Stimulated activated CD8-positive, alpha-beta memory T cell treated with anti-CD3 and anti-CD28 coated beads, Interleukin-12 subunit alpha, Interleukin-12 subunit beta, amount 100 ng/mL, for 24 hours (primary cell): ENCODE data around the gene CIAPIN1.

Experiments
- DNase-seq: peaks from one replicate; pipeline ENCODE4 v3.0.0-alpha.2; 2020; ENCODE audit errors: extremely low read depth

Gene CIAPIN1

DNA sequence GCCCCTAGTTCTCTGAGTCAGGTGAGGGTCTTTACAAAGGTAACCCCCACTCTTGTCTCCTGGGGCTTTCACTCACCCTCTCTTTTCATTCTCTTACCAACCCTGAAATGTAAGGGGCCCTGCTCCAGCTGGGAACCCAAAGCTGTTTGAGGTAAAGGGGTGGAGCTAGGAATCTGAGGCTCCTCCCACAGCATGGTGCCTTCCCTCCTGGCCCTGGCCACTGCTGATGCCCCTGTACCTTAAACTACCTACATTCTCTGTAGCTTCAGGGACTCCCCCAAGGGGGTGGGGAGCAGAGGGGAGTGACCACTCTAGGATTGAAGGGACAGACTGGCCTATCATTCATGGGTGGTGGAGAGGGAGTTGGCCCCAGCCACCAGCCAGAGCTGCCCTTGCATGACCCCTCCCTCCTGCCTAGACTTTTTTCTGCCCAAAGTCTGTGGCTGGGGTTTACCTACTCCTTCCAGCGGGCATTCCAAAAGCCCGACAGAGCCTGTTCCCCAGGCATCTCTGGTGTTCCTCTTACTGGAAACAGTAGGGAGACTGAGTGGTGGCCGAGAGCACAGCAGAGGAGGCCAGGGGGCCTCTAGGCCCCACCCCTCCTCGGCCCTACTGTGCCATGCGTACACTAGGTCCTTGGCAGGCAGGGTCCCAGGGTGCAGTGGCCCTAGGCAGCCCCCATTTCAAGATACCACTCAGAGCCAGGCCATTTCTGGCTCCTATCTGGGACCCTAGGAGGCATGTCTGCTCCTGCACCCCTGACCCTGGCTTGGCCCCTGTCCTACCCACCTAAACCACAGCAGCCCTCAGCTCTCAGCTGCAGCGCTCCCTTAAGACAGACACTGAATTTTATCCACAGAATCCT lies 29.6 kb upstream of the CIAPIN1 start:
- no peak for DNase-seq

DNA sequence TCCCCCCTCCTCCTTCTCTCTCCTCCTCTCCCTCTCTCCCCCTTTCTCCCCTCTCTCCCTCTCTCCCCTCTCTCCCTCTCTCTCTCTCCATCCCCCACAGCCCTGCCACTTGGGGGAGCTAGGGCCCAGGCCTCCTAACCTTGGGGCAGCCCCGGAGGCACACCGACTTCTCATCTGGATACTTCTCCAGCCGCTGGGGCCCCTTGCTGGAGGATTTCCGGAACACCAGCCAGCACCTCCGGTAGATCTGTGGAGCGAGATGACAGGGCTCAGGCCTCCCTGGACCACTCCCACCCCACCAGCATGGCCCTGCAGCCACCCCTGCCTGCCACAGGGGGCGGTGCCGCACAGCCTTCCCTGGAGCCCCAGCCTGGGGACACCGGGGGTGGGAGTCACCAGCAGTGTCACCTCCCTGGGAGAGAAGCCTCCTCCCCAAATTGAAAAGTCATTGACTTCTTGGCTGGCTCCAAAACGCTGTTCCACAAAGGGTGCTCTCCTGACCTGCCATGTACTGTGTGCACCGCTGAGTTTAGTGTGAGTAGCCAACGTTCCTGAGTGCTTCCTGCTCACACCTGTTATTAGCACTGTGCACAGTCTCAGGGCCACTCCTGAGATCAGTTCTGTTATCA lies 28.6 kb upstream of the CIAPIN1 start:
- peak; percentile 48 for DNase-seq

GRCh38 chr16:57474671-57475661 lies 27.8 kb upstream of the CIAPIN1 start:
- DNase-seq: no peak

GRCh38 chr16:57473906-57474305 lies 26.7 kb upstream of the CIAPIN1 start:
- no peak for DNase-seq

GRCh38 chr16:57473176-57473840 lies 26.1 kb upstream of the CIAPIN1 start:
- no peak for DNase-seq

DNA sequence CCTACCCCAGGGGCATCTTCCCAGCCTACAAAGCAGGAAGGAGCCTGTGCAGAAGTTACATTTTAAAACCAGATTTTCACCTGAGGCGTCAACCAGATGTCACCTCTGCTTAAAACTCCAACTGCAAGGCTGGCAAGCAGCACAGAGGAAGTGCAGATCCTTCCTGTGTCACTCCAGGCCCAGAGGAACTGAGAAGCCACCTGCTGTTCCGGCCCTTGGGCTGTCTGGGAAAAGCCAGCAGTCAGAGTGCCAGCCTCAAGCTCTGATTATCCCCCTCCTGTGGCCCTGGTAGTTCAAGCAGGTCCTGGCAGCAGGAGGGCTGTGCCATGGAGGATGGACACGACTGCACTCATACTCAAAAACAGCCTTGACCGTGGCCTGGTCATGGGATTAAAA lies 25.5 kb upstream of the CIAPIN1 start:
- DNase-seq: no peak

GRCh38 chr16:57471852-57472664 lies 24.9 kb upstream of the CIAPIN1 start:
- DNase-seq: no peak

GRCh38 chr16:57471209-57471608 lies 24.0 kb upstream of the CIAPIN1 start:
- DNase-seq: no peak

DNA sequence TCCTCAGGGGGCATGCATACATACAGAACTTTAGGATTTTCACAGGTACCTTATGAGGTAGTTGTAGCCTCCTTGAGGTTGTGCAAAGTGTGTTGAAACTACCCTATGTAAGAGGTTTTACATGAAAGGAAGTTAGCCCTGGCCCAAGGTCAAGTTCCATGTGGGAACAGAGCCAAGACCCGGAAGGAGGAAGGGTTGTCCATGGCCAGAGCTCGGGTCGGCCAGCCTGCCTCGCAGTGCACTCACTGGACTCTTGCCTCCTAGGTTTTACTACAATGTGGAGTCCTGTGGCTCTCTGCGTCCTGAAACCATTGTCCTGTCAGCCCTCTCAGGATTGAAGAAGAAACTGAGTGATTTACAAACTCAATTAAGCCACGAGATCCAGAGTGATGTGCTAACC lies 23.5 kb upstream of the CIAPIN1 start:
- DNase-seq: no peak

DNA sequence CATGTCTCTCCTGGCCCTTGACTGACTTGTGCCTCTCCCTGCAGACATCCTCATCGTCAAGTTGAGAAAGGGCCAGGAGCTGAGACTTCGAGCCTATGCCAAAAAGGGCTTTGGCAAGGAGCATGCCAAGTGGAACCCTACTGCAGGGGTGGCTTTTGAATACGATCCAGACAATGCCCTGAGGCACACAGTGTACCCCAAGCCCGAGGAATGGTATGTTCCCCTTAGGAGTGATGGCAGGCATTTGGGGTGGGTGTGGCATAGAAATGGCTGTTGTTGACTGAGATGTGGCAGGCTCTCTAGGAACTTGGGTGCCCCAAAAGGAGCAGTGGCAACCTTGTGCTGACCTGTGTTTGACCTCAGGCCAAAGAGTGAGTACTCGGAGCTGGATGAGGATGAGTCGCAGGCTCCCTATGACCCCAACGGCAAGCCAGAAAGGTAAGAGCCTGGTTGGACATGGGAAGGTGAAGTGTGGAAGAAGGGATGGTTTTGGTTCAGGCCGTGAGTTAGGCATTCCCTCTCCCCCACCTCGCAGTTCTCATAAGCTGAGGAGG lies 22.8 kb upstream of the CIAPIN1 start:
- DNase-seq: no peak

DNA sequence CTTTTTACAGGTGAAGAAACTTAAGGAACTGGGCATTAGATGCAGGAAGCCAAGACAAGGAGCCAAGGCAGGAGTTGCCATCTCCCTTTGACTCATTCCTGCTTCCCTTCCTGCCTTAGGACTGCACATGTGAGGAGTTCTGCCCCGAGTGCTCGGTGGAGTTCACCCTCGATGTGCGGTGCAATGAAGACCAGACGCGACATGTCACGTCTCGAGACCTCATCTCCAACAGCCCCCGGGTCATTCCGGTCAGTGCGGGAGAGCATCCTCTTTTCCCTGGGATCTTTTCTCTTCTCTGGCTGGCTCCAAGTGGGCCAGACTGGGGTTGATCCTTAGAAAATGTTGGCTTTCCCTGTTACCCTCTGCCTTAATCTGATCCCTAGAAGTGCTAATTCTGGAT lies 21.9 kb upstream of the CIAPIN1 start:
- no peak for DNase-seq

- no peak for DNase-seq
Observed at GRCh38 chr16:57468346-57468745, 21.2 kb upstream of the CIAPIN1 start.

- DNase-seq: no peak
Observed at GRCh38 chr16:57464523-57464922, 17.3 kb upstream of the CIAPIN1 start.

DNA sequence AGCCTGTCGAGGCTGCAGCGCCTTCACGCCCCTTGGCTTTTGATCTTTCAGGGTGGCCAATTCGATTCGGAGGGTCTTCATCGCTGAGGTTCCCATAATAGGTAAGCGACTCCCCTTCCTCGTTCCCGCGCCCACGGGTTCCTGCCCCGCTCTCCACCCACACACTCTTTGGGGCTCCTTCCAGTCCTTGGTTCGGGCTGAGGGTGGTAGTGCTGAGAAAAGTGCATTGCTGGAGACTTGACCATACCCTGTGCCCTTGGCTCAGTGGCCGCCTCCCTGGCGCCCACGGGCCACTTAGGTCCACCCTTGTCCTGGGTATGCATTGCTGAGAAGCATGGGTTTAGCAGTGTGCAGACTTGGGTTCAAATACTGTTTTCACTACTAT lies 15.8 kb upstream of the CIAPIN1 start:
- DNase-seq: no peak

DNA sequence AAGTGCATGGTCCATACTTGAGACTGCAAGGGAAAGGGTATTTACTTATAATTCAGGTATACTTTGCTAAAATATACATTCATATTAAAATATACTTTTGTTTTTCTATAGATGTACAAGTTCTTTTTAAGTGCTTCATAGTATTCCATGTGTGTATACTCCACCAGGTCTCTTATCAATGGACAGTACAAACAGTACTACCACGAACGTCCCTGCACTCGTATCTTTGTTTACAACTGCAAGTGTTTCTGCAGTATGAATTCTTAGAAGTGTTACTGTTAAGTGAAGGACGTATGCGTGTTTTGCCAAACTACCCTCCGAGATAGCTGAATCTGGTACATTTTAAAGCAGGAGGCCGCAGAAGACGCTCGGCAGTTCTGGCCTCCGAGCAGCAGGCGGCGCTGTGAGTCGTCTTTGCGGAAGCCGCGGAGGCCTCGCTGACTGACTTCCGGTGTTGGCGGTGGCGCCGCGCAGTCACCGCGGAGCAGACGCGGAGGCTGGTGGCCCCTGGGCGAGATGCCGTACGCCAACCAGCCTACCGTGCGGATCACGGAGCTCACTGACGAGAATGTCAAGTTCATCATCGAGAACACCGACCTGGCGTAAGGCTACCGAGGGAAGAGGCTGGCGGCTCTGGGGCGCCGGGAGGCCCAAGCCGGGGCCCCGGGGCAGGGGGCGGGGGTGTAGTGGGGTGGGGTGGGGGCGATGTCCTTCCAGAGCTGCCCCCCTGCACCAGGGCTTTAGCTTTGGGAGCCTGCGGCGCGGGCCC lies 15.2 kb upstream of the CIAPIN1 start, which contains the start of gene POLR2C:
POLR2C (plus strand) TSS at position 471 of the 769 bp plus-strand sequence; CDS start at position 517, 46 bp downstream.
- peak; percentile 81 for DNase-seq

- no peak for DNase-seq
Observed at GRCh38 chr16:57452021-57452420, 4.8 kb upstream of the CIAPIN1 start.

- DNase-seq: no peak
Observed at GRCh38 chr16:57446531-57447185, 527 bp downstream of the CIAPIN1 start.

DNA sequence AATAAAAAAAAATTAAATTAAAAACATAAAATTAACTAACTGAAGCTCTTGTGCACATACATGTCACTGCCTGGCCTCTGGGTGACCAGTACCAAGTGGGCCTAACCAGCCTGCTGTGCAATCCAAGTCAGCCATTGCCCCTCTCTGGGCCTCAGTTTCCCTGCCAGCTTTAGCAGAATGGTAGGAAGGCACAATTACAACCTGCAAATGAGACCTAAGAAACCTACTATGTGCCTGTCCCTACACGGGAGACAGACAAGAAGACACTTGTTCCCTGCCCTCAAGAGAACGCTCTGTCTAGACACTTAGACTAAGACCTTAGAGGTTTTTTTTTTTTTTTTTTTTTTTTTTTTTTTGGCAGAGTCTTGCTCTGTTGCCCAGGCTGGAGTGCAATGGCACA lies 1.7 kb downstream of the CIAPIN1 start:
- DNase-seq: no peak

GRCh38 chr16:57444711-57445110 lies 2.5 kb downstream of the CIAPIN1 start:
- DNase-seq: no peak
